Kidney epithelial cell (primary cell): ENCODE measurements around the gene NSG2. TPM values are rescaled to one million over a fixed set of nuclear protein-coding genes. Genes with fewer than 3 reads are reported as not detected.

Source experiments
- DNase-seq: peaks from one replicate; pipeline ENCODE4 v3.0.0-alpha.2; 2010; ENCODE audit warnings: low read depth
- H3K27me3 ChIP-seq: 2 replicates; pipeline ENCODE4 v1.6.0; 2011; ENCODE audit warnings: low read length; ENCODE audit not compliant: control insufficient read depth, insufficient read depth
- H3K36me3 ChIP-seq: 2 replicates; pipeline ENCODE4 v1.5.1; 2011; ENCODE audit warnings: low read length; ENCODE audit not compliant: control insufficient read depth, insufficient read depth
- H3K4me3 ChIP-seq: 2 replicates; pipeline ENCODE4 v1.5.1; 2011; ENCODE audit warnings: low read depth, mild to moderate bottlenecking, control low read depth, low read length
- CTCF ChIP-seq: IDR thresholded peaks from 2 replicates; pipeline ENCODE4 v1.5.1; 2011; ENCODE audit warnings: mild to moderate bottlenecking, moderate library complexity, low read length, control low read depth, inconsistent platforms; ENCODE audit not compliant: insufficient read depth, poor library complexity, severe bottlenecking
- total RNA-seq: library from RNA; depleted of rRNA; stranded (reverse); fragments of >200 nt; gene quantifications from 2 replicates; pipeline ENCODE4 v1.2.3, GENCODE V29; 2015

Gene NSG2
- total RNA-seq, 1 donor from 2014 or later = not detected

GRCh38 chr5:174157048-174157447 lies 111.5 kb downstream of the NSG2 start:
- H3K4me3 ChIP-seq = no peak overlapping the region
- H3K36me3 ChIP-seq = no peaks in the 10 kb centered on the region
- H3K27me3 ChIP-seq = no peaks in the 10 kb centered on the region
- no peak for TF ChIP-seq CTCF
- no peak for DNase-seq

Other genes starting within 250 kb of the NSG2 start
- 20.9 and 32.7 TPM in 2 replicates for gene CPEB4, start 157.4 kb upstream of the NSG2 start, total RNA-seq
- gene C5orf47, start 56.5 kb upstream of the NSG2 start, total RNA-seq = not detected in 2 replicates